OCI-LY3 (cell line): ENCODE measurements around the gene TCTN1.
"Not testable (repeated sequence)": the region's sequence is repeated elsewhere in the genome, so short reads cannot be mapped to it uniquely, and the experiment has no call there.

Source experiments
- H2AFZ ChIP-seq: fragments of 200-600, 300-600 bp; shearing (Covaris generic); 2 replicates; pipeline ENCODE4 v1.6.0; 2014; ENCODE audit warnings: antibody characterized with exemption, low read depth, low read length
- H3K27ac ChIP-seq: fragments of 200-600, 300-600 bp; sonication (generic); 2 replicates; pipeline ENCODE4 v1.5.1; 2014; ENCODE audit warnings: mild to moderate bottlenecking, low read length, moderate library complexity, mixed read lengths
- H3K27me3 ChIP-seq: fragments of 200-600, 300-600 bp; sonication (generic); 2 replicates; pipeline ENCODE4 v1.6.1; 2014; ENCODE audit warnings: low read depth, low read length, mixed read lengths
- H3K36me3 ChIP-seq: fragments of 200-600, 300-600 bp; sonication (generic); replicated peaks from 2 replicates; pipeline ENCODE3; 2014; ENCODE audit warnings: low read depth, low read length, mixed read lengths
- H3K4me1 ChIP-seq: fragments of 300-600, 200-600 bp; sonication (generic); 2 replicates; pipeline ENCODE4 v1.6.1; 2014; ENCODE audit warnings: low read length, mixed read lengths
- H3K4me2 ChIP-seq: fragments of 200-600, 300-600 bp; sonication (generic); 2 replicates; pipeline ENCODE4 v1.6.1; 2014; ENCODE audit warnings: low read length, mixed read lengths
- H3K4me3 ChIP-seq: fragments of 300-600, 200-600 bp; sonication (generic); 2 replicates; pipeline ENCODE4 v1.5.1; 2014; ENCODE audit warnings: antibody characterized with exemption, mild to moderate bottlenecking, low read length, moderate library complexity
- H3K79me2 ChIP-seq: fragments of 300-600, 200-600 bp; shearing (Covaris generic); 2 replicates; pipeline ENCODE4 v1.6.1; 2014; ENCODE audit warnings: mild to moderate bottlenecking, low read length, mixed read lengths
- H3K9ac ChIP-seq: fragments of 300-600, 200-600 bp; shearing (Covaris generic); 2 replicates; pipeline ENCODE4 v1.6.0; 2014; ENCODE audit warnings: mild to moderate bottlenecking, low read length, moderate library complexity
- H3K9me3 ChIP-seq: fragments of 200-600, 300-600 bp; shearing (Covaris generic); 2 replicates; pipeline ENCODE4 v1.6.1; 2014; ENCODE audit warnings: low read length, mixed read lengths; ENCODE audit not compliant: insufficient read depth
- H4K20me1 ChIP-seq: fragments of 200-600, 300-600 bp; sonication (generic); 2 replicates; pipeline ENCODE4 v1.6.1; 2016; ENCODE audit warnings: low read length, mixed read lengths; ENCODE audit not compliant: insufficient read depth
- CTCF ChIP-seq: fragments of 200-600, 300-600 bp; sonication (generic); IDR thresholded peaks from 2 replicates; pipeline ENCODE4 v1.5.1; 2014; ENCODE audit warnings: antibody characterized with exemption, low read length, low read depth
- EZH2phosphoT487 ChIP-seq: fragments of 200-600 bp; shearing (Covaris generic); IDR thresholded peaks from 2 replicates; pipeline ENCODE4 v1.6.1; 2018; ENCODE audit warnings: antibody characterized with exemption, mixed run types, low read depth

Gene TCTN1

GRCh38 chr12:110649341-110649847 lies 35.5 kb downstream of the TCTN1 start:
- H3K4me1 ChIP-seq, result peaks cover 7% of the 10 kb centered on the region
- H3K9me3 ChIP-seq, result no peaks in the 10 kb centered on the region
- H3K27me3 ChIP-seq, result no peaks in the 10 kb centered on the region
- H3K79me2 ChIP-seq, result no peaks in the 10 kb centered on the region
- H3K9ac ChIP-seq, result no peak overlapping the region
- H3K36me3 ChIP-seq, result no peaks in the 10 kb centered on the region
- H4K20me1 ChIP-seq, result no peaks in the 10 kb centered on the region
- no peak overlapping the region for H2AFZ ChIP-seq
- TF ChIP-seq EZH2phosphoT487, result no peak
- TF ChIP-seq CTCF, result no peak
- no peak overlapping the region for H3K4me2 ChIP-seq
- H3K27ac ChIP-seq, result no peak overlapping the region
- H3K4me3 ChIP-seq, result no peak overlapping the region

GRCh38 chr12:110654238-110654637 lies 40.3 kb downstream of the TCTN1 start:
- H3K36me3 ChIP-seq, H3K27me3 ChIP-seq, H3K79me2 ChIP-seq, H3K4me1 ChIP-seq, H3K27ac ChIP-seq, H3K4me3 ChIP-seq, H3K9ac ChIP-seq, H3K9me3 ChIP-seq, H3K4me2 ChIP-seq, H4K20me1 ChIP-seq, H2AFZ ChIP-seq: not testable (repeated sequence)

- Histone ChIP-seq H3K4me3 (no peak overlapping the region), H3K79me2 (no peaks in the 10 kb centered on the region), H3K27ac (no peak overlapping the region), H3K27me3 (no peaks in the 10 kb centered on the region), H3K4me2 (no peak overlapping the region), H3K9me3 (no peaks in the 10 kb centered on the region), H3K9ac (no peak overlapping the region), H3K36me3 (no peaks in the 10 kb centered on the region), H2AFZ (no peak overlapping the region), H3K4me1 (no peaks in the 10 kb centered on the region), H4K20me1 (no peaks in the 10 kb centered on the region)
- TF ChIP-seq CTCF (no peak), EZH2phosphoT487 (no peak)
Observed at GRCh38 chr12:110656071-110656655, 42.2 kb downstream of the TCTN1 start.

- H3K36me3 ChIP-seq, result no peaks in the 10 kb centered on the region
- no peak overlapping the region for H3K27ac ChIP-seq
- H3K9ac ChIP-seq, result no peak overlapping the region
- no peak overlapping the region for H3K4me2 ChIP-seq
- no peaks in the 10 kb centered on the region for H3K79me2 ChIP-seq
- H3K4me1 ChIP-seq, result no peaks in the 10 kb centered on the region
- TF ChIP-seq CTCF (no peak), EZH2phosphoT487 (no peak)
- no peak overlapping the region for H2AFZ ChIP-seq
- H3K9me3 ChIP-seq, result no peaks in the 10 kb centered on the region
- no peak overlapping the region for H3K4me3 ChIP-seq
- H4K20me1 ChIP-seq, result no peaks in the 10 kb centered on the region
- H3K27me3 ChIP-seq, result no peaks in the 10 kb centered on the region
Observed at GRCh38 chr12:110657747-110658146, 43.8 kb downstream of the TCTN1 start.

GRCh38 chr12:110658242-110658641 lies 44.3 kb downstream of the TCTN1 start:
- Histone ChIP-seq H3K9ac (no peak overlapping the region), H3K27ac (no peak overlapping the region), H3K79me2 (no peaks in the 10 kb centered on the region), H3K4me3 (no peak overlapping the region), H3K4me2 (no peak overlapping the region), H3K9me3 (no peaks in the 10 kb centered on the region), H3K36me3 (no peaks in the 10 kb centered on the region), H2AFZ (no peak overlapping the region), H3K27me3 (no peaks in the 10 kb centered on the region), H4K20me1 (no peaks in the 10 kb centered on the region), H3K4me1 (no peaks in the 10 kb centered on the region)
- TF ChIP-seq CTCF, result no peak
- TF ChIP-seq EZH2phosphoT487, result no peak
